ENCODE measurements around the gene IL1RN. TPM values are rescaled to one million over a fixed set of nuclear protein-coding genes. Genes with fewer than 3 reads are reported as not detected.

IL1RN gene
- total and polyA plus RNA-seq, 2 of the 13 experiments (the other 11 are each of a cell fraction or from before 2014, with no cell fraction given), result 21.2 to 101 TPM

GRCh38 chr2:113124984-113125855 is 2.2 kb upstream of the IL1RN start (continued):
- TF ChIP-seq CSRNP2 (CRISPR knock-in tag; conservative IDR thresholded peaks at IDR 0.05; ENCODE audit: low read depth), result no peak
- TF ChIP-seq EHMT2 (IDR thresholded peaks at IDR 0.05; ENCODE audit: borderline replicate concordance, low read depth, low read length), result no peak
- no peak for TF ChIP-seq MXD1 (CRISPR knock-in tag; IDR thresholded peaks at IDR 0.05)
- TF ChIP-seq POGZ (CRISPR knock-in tag; IDR thresholded peaks at IDR 0.05), result no peak
- TF ChIP-seq REPIN1 (CRISPR knock-in tag; IDR thresholded peaks at IDR 0.05; ENCODE audit: borderline replicate concordance, low read depth), result no peak; the same call in 1 of the 2 replicates
- TF ChIP-seq PPARG (CRISPR knock-in tag; conservative IDR thresholded peaks at IDR 0.05), result no peak
- TF ChIP-seq HNF1A (IDR thresholded peaks at IDR 0.05; ENCODE audit: low read depth), result no peak
- no peak for TF ChIP-seq HNF1A (CRISPR knock-in tag; IDR thresholded peaks at IDR 0.05; ENCODE audit: borderline replicate concordance)
- no peak for TF ChIP-seq ATF6 (CRISPR knock-in tag; conservative IDR thresholded peaks at IDR 0.05)
- peak; percentile 88 for TF ChIP-seq GATAD2A (CRISPR knock-in tag; IDR thresholded peaks at IDR 0.05)
- TF ChIP-seq ELF4 (CRISPR knock-in tag; IDR thresholded peaks at IDR 0.05; ENCODE audit: borderline replicate concordance), result no peak
- no peak for TF ChIP-seq ISX (CRISPR knock-in tag; conservative IDR thresholded peaks at IDR 0.05)
- no peak for TF ChIP-seq CERS6 (CRISPR knock-in tag; IDR thresholded peaks at IDR 0.05)
- no peak; the same call in 1 of the 2 replicates for TF ChIP-seq MBD4 (IDR thresholded peaks at IDR 0.05; ENCODE audit: borderline replicate concordance, low read length)
- TF ChIP-seq DNMT1 (CRISPR knock-in tag; IDR thresholded peaks at IDR 0.05), result no peak
- TF ChIP-seq PHB2 (IDR thresholded peaks at IDR 0.05; ENCODE audit: partially characterized antibody), result no peak
- TF ChIP-seq ELF1 (CRISPR knock-in tag; IDR thresholded peaks at IDR 0.05), result no peak
- no peak for TF ChIP-seq PRPF4 (IDR thresholded peaks at IDR 0.05; ENCODE audit: low read depth, low read length, poor library complexity, severe bottlenecking)
- TF ChIP-seq NFYC (CRISPR knock-in tag; IDR thresholded peaks at IDR 0.05), result no peak
